Endothelial cell (in vitro differentiated cells): Measurements from ENCODE around the gene SRGAP2C. TPM values are rescaled to one million over a fixed set of nuclear protein-coding genes. Genes with fewer than 3 reads are reported as not detected.
"Not testable (repeated sequence)": the region's sequence is repeated elsewhere in the genome, so short reads cannot be mapped to it uniquely, and the experiment has no call there.

ENCODE experiments used
- DNase-seq: peaks from one replicate; pipeline ENCODE4 v3.0.0; 2021; ENCODE audit warnings: low spot score
- H3K27ac Mint-ChIP-seq: one replicate; pipeline ENCODE4 v1.8.0; 2021; ENCODE audit warnings: mixed read lengths, inconsistent platforms; ENCODE audit not compliant: unreplicated experiment
- H3K27me3 Mint-ChIP-seq: one replicate; pipeline ENCODE4 v1.8.0; 2021; ENCODE audit warnings: mild to moderate bottlenecking, moderate library complexity, mixed read lengths, inconsistent platforms; ENCODE audit not compliant: unreplicated experiment
- H3K36me3 Mint-ChIP-seq: one replicate; pipeline ENCODE4 v1.8.0; 2021; ENCODE audit warnings: mild to moderate bottlenecking, low read depth, mixed read lengths, inconsistent platforms; ENCODE audit not compliant: unreplicated experiment
- H3K4me1 Mint-ChIP-seq: one replicate; pipeline ENCODE4 v1.8.0; 2021; ENCODE audit warnings: mild to moderate bottlenecking, mixed read lengths, inconsistent platforms; ENCODE audit not compliant: unreplicated experiment
- H3K4me3 Mint-ChIP-seq: one replicate; pipeline ENCODE4 v1.8.0; 2021; ENCODE audit warnings: mild to moderate bottlenecking, mixed read lengths, inconsistent platforms; ENCODE audit not compliant: unreplicated experiment
- H3K9me3 Mint-ChIP-seq: one replicate; pipeline ENCODE4 v1.8.0; 2021; ENCODE audit warnings: mixed read lengths, inconsistent platforms; ENCODE audit not compliant: unreplicated experiment
- total RNA-seq: library from RNA; stranded (reverse); fragmentation: NEBNext Ultra II Directional; extraction: Animal tissue kit (Norgen Biotek cat#: 25700); gene quantifications from one replicate; pipeline ENCODE4 v1.2.1, GENCODE V29; 2021; ENCODE audit not compliant: unreplicated experiment

Gene SRGAP2C
- total RNA-seq, 1 donor from 2014 or later: 72.5 TPM

DNA sequence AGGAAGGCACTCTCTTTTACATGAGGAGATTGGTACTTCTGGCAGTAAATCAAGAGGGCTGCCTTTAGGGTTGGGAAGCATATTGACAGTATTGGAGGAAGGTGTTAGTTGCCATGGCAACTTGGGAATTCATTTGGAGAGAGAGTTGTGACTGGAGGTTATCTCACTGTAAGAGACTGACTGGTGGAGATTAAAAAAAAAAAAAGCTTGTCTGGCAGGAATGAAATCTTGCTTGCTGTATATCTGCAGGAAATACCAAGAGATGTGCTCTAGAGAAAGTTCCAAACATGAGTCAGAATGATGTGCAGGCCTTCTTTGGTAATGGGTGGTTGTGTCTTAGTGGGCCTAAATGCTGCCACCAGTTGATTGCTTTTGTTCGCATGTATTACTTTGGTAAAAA is 59.1 kb downstream of the SRGAP2C start:
- H3K4me1 Mint-ChIP-seq, H3K36me3 Mint-ChIP-seq, H3K4me3 Mint-ChIP-seq, H3K27ac Mint-ChIP-seq, H3K27me3 Mint-ChIP-seq, DNase-seq, H3K9me3 Mint-ChIP-seq: not testable (repeated sequence)

DNA sequence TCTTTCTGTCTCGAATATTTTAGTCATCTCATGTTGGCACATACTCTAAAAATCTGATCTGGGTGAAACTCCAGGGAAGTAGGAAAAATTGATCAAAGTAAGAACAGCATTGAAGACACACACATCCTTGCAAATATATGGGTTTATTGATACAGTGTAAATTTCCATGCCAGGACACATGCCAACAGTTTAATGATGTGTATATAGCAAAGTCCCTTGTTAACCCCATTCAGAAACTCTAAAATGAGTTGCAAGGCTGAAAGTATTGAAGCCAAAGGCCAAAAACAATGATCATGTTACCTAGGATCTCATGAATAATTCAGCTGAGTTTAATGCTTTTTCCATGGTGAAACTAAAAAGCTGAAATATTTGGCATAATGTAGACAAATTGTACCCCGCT is 61.6 kb downstream of the SRGAP2C start:
- DNase-seq, H3K4me1 Mint-ChIP-seq, H3K9me3 Mint-ChIP-seq, H3K4me3 Mint-ChIP-seq, H3K27ac Mint-ChIP-seq, H3K36me3 Mint-ChIP-seq, H3K27me3 Mint-ChIP-seq: not testable (repeated sequence)

- H3K27me3 Mint-ChIP-seq, DNase-seq, H3K4me3 Mint-ChIP-seq, H3K27ac Mint-ChIP-seq, H3K9me3 Mint-ChIP-seq, H3K4me1 Mint-ChIP-seq, H3K36me3 Mint-ChIP-seq: not testable (repeated sequence)
These were observed 67.9 kb downstream of the SRGAP2C start for GRCh38 chr1:121252656-121253055.

GRCh38 chr1:121254618-121255017 is 69.8 kb downstream of the SRGAP2C start:
- not testable (repeated sequence) for H3K36me3 Mint-ChIP-seq, H3K27me3 Mint-ChIP-seq, H3K4me3 Mint-ChIP-seq, DNase-seq, H3K4me1 Mint-ChIP-seq, H3K9me3 Mint-ChIP-seq, H3K27ac Mint-ChIP-seq

DNA sequence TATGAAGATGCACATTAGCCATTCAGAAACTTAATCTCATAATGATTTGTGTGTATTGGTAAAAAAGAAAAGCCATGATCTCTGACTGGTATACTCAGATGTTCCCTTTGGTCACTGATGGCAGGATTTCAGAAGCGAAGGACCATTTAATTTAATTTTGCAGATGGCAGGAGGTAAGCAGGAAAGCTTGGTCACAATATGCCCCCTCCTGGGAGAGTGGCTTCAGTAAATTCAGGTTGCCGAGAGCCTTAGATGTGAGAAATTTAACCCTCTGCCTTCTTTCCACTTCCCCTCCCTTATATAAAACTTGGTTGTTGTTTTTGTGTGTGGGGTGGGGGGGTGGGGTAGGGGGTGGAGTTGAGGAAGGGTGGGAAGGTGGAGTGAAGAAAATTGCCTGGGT is 72.9 kb downstream of the SRGAP2C start:
- not testable (repeated sequence) for DNase-seq, H3K36me3 Mint-ChIP-seq, H3K27me3 Mint-ChIP-seq, H3K4me1 Mint-ChIP-seq, H3K9me3 Mint-ChIP-seq, H3K27ac Mint-ChIP-seq, H3K4me3 Mint-ChIP-seq

- not testable (repeated sequence) for H3K4me3 Mint-ChIP-seq, DNase-seq, H3K4me1 Mint-ChIP-seq, H3K36me3 Mint-ChIP-seq, H3K27ac Mint-ChIP-seq, H3K9me3 Mint-ChIP-seq, H3K27me3 Mint-ChIP-seq
These were observed 73.4 kb downstream of the SRGAP2C start for GRCh38 chr1:121258134-121258533.

DNA sequence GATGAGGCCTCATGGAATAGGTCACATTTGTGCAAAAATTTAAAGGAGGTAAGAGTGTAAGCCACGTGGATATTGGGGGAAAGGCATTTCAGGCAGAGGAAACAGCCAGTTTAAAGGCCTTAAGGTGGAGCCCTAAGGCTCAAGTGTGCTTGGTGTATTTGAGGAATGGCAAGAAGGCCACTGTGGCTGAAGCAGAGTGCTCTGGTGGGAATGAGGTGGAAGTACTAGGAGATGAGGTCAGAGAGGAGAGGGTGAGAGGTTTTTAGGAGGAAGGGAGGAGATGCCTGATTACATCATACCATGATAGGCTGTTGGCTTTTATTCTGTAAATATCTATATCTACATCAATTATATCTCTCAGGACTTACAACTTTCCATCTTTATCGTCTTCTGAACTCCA is 75.4 kb downstream of the SRGAP2C start:
- not testable (repeated sequence) for H3K4me3 Mint-ChIP-seq, H3K4me1 Mint-ChIP-seq, H3K27ac Mint-ChIP-seq, H3K27me3 Mint-ChIP-seq, H3K9me3 Mint-ChIP-seq, H3K36me3 Mint-ChIP-seq, DNase-seq

DNA sequence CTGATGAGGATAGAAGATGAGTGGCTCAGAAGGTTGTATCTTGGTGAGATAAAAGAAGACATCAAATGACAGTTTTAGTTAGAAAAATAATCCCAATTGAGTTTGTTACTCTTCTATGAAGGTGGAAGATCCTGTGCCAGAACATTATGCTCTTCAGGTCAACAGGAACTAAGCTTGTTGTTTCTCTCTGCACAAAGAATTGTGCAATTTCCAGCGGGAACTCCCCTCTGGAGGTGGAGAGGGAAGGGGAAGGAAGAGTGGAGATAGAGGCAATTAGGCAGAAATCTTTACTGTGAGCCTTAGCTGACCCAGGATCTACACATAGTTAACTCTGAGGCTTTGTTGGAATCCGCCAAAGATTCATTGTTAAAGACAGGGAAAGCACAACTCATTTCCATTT is 77.4 kb downstream of the SRGAP2C start:
- H3K36me3 Mint-ChIP-seq, H3K4me3 Mint-ChIP-seq, H3K4me1 Mint-ChIP-seq, H3K27ac Mint-ChIP-seq, H3K27me3 Mint-ChIP-seq, H3K9me3 Mint-ChIP-seq, DNase-seq: not testable (repeated sequence)

- not testable (repeated sequence) for H3K9me3 Mint-ChIP-seq, H3K4me1 Mint-ChIP-seq, DNase-seq, H3K27ac Mint-ChIP-seq, H3K4me3 Mint-ChIP-seq, H3K36me3 Mint-ChIP-seq, H3K27me3 Mint-ChIP-seq
These were observed 79.0 kb downstream of the SRGAP2C start for GRCh38 chr1:121263789-121264244.

- not testable (repeated sequence) for H3K36me3 Mint-ChIP-seq, DNase-seq, H3K4me3 Mint-ChIP-seq, H3K4me1 Mint-ChIP-seq, H3K27me3 Mint-ChIP-seq, H3K27ac Mint-ChIP-seq, H3K9me3 Mint-ChIP-seq
These were observed 82.3 kb downstream of the SRGAP2C start for GRCh38 chr1:121267072-121267471.

GRCh38 chr1:121269309-121269708 is 84.5 kb downstream of the SRGAP2C start:
- H3K36me3 Mint-ChIP-seq, H3K4me3 Mint-ChIP-seq, H3K27ac Mint-ChIP-seq, H3K27me3 Mint-ChIP-seq, H3K9me3 Mint-ChIP-seq, H3K4me1 Mint-ChIP-seq, DNase-seq: not testable (repeated sequence)

DNA sequence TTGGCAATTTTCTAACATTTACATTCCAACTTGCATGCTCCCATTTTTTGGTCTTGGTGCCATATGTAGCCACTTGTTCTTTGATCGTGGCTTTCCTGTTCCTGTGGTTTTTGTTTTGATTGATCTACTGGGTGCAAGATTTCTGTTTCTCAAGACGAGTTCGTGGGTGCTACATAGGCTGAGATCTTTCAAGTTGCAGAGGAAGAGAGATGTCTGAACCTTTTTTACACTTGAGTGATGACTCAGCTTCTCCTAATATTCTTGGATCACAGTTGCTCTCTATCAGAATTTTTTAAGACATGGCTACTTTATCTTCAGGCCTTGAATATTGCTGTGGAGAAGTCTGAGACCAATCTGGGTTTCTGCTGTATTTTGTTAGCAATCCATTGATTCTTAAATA is 85.2 kb downstream of the SRGAP2C start:
- H3K27me3 Mint-ChIP-seq, DNase-seq, H3K4me1 Mint-ChIP-seq, H3K4me3 Mint-ChIP-seq, H3K27ac Mint-ChIP-seq, H3K9me3 Mint-ChIP-seq, H3K36me3 Mint-ChIP-seq: not testable (repeated sequence)

- not testable (repeated sequence) for H3K9me3 Mint-ChIP-seq, H3K4me1 Mint-ChIP-seq, H3K27me3 Mint-ChIP-seq, H3K4me3 Mint-ChIP-seq, H3K27ac Mint-ChIP-seq, DNase-seq, H3K36me3 Mint-ChIP-seq
These were observed 86.5 kb downstream of the SRGAP2C start for GRCh38 chr1:121271143-121271715.
